CD4-positive, alpha-beta T cell treated with Interferon alpha-2 for 1 hour (primary cell): ENCODE results near the gene ZNF300.
"Not testable (repeated sequence)": the region's sequence is repeated elsewhere in the genome, so short reads cannot be mapped to it uniquely, and the experiment has no call there.

Experiments used
- DNase-seq, 2 donors: peaks; one replicate each; pipeline ENCODE4 v3.0.0-alpha.2; 2020 to 2022

Gene ZNF300

DNA sequence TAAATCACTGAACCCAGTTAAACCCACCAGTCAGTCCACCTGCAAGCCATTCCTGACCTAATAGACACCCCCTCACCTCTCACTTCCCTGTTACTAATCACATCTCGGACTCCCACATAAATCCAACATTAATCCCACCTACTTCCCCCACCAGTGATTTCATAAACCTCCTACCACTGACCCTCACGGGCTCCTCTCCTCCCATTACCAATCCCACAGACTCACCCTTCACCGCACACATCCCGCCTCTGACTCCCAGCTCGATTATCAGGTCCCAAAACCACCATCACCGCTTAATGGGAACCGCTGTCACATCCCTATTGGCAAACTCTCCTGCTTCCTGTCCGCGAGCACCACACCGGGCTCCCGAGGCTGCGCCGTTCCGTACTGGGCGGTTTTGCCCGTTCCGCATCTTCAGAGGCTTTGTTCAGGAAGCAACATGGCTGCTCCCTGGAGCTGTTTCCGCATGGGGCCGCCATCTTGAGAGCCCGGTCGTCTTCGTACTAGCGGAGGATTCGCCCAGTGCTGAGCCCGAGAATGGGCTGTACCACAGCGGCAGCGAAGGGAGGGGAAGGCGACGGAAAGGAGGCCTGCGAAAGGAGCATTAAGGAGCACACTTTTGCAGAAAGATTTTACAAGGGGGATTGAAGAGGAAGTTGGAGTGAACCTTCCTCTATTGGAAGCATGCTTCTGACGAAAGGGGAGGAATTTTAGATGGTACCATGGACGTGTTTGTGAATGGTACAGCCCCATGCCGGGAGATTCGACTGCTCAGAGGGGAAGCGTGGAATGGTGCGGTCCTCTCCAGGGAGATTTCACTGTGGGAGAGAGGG, at the start of gene ZNF300:
Gene ZNF300 (minus strand): TSS at position 502 of the 833 bp plus-strand sequence. CDS start 1,825 bp downstream, outside the sequence.
- DNase-seq: peak; percentile 51 to 66

DNA sequence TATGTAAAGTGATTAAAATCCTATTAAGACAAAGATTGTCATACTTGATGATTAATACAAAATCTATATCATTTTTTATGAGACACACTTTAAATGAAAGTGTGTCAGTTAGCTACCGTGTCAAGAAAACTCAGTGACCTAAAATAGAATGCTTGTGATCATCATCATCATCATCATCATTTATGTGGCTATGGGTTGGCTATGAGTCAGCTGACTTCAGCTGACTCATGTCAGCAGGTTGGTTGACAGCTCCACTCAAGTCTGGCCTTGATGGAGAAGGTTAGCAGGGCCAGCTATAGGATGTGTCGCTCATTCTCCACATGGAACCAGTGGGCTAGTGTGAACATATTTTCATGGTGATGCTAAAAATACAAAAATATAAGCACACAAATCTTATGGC, 43.8 kb upstream of the ZNF300 start:
- no peak for DNase-seq

DNA sequence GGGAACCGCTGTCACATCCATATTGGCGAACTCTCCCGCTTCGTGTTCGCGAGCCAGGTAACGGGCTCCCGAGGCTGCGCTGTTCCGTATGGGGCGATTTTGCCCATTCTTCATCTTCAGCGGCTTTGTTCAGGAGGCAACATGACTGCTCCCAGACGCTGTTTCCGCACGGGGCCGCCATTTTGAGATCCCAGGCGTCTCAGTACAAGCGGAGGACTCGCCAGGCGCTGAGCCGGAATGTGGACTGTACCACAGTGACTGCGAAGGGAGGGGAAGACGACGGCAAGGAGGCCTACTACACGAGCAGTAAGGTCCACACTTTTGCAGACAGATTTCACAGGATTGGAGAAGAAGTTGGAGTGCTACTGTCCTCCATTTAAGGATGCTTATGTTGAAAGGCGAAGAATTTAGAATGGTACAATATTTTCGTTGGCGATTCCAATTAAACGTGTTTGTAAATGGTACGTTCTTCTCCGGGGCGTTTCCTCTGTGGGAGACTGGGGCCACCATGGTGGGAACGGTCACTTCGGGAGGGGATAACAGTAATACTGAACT, 41.6 kb upstream of the ZNF300 start:
- DNase-seq: no peak

DNA sequence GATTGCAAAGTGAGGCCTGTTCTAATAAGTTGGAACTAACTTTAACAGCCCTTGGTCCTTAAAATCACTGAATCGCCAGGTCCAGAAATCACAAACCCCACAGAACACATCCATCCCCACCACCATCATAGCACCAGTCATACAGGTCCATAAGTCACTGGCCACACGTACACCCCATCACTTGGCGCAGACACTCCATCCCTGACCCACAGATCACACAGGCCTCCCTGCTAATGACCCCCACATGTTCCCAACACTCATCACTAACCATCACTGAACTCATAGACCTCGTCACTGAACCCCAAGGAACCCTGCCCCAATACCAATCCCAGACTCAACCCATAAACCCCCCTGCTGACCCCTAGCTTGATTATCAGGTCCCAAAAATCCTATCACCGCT, 41.2 kb upstream of the ZNF300 start:
- DNase-seq: no peak

DNA sequence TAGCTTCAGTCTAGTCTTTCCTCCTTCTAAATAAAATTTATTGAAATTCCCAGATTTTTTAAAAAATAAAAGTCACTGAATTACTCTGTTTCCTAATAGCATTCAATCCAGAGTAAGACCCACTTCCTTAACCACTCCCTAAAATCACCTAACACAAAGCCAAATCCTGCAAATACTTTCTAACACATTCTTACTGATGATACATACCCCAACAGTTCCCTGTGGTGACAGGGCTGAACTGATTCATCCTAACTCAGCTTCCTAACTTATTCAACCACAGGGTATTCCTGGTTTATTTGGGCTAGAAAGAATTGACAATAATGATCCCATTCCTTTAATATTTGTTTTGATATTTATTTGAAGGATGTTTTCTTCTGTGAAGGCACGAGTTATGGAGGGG, 40.7 kb upstream of the ZNF300 start:
- DNase-seq: no peak

DNA sequence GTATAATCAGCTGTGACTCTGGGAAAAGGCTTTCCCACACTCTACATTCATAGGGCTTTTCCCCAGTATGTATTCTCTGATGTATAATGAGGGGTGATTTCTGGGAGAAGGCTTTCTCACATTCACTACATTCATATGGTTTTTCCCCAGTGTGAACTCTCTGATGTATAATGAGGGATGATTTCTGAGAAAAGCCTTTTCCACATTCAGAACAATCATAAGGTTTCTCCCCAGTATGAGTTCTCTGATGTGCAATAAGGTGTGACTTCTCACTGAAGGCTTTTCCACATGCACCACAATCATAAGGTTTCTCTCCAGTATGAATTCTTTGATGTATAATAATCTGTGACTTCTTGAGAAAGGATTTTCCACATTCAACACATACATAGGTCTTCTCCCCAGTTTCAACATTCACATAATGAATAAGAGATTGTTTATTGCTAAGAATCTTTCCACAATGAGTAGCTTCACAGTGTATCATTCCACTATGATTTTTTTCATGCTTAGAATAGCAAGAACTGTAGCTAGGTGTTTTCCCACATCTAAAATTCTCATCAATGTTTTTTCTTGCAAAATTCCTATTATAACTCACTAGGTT, 26.7 kb upstream of the ZNF300 start:
- no peak for DNase-seq

DNA sequence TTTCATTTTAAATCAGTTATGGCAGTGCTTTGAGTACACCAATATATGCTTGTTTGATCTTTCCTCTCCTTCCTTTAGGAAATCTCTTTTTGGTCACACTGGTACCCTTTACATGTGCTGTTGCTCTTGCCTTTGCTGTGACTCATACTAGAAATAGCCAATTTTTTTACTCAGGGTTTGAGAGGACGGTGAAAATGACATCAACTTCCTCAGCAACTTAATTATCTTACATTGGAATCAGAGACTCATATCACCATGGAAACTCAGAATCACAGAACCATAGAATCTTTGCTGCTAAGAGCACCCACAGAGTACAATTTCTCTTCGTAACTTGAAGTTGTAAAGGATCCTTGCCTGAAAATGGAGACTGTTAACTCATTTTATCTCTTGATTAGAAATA, 13.8 kb upstream of the ZNF300 start:
- no peak for DNase-seq

DNA sequence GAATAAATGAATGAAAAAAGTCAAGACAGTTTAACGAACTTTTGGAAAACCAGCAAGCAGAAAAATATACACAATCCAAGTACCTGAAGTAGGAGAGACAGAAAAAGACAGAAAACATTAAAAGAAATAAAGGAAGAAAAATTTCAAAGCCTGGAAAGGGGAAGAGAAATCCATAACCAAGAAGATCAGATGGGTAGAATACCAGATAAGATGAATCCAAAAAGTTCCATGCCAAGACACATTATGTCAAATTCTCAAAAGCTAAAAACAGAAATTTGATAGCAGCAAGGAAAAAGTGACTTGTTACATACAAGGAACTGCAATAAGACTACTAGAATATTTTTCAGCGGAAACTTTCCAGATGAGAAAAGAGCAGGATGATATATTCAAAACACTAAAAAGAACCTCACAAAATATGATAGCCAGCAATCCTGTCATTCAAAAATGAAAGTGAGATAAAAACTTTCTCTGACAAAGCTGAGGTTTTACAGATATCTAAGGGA, 7.6 kb upstream of the ZNF300 start:
- no peak for DNase-seq

DNA sequence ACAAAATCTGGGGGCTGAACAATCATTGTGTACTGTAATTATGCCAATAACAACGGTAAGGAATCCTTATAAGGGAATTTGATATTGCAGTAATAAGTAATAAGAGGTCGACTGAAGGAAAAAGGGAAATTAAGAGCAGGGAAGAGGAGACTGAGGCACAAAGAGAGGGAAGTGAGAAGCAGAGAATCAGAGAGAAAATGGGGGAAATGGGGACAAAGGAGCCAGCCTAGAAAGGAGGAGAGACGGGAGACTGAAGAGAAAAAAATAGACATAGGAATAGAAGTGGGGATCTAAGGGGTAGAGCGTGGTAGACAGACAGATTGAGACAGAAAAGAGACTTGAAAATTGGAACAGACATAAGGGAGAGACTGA, 518 bp upstream of the ZNF300 start:
- no peak for DNase-seq

DNA sequence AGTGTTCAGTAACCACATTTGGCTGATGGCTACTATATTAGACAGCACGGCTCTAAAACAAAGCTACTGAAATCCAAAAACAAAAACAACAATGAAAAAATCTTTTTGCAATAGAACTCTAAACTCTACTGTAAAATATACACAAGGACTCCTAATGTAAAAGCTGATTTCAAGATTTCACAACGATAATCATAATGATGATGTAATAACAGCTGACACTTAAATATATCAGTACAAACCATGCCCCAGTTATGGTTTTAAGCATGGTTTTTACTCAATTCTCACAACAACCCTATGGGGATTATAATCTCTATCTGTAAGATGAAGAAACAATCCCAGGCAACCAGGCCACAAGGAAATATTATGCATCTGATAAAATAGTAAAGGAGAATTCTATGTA, 3.3 kb downstream of the ZNF300 start:
- DNase-seq: no peak

DNA sequence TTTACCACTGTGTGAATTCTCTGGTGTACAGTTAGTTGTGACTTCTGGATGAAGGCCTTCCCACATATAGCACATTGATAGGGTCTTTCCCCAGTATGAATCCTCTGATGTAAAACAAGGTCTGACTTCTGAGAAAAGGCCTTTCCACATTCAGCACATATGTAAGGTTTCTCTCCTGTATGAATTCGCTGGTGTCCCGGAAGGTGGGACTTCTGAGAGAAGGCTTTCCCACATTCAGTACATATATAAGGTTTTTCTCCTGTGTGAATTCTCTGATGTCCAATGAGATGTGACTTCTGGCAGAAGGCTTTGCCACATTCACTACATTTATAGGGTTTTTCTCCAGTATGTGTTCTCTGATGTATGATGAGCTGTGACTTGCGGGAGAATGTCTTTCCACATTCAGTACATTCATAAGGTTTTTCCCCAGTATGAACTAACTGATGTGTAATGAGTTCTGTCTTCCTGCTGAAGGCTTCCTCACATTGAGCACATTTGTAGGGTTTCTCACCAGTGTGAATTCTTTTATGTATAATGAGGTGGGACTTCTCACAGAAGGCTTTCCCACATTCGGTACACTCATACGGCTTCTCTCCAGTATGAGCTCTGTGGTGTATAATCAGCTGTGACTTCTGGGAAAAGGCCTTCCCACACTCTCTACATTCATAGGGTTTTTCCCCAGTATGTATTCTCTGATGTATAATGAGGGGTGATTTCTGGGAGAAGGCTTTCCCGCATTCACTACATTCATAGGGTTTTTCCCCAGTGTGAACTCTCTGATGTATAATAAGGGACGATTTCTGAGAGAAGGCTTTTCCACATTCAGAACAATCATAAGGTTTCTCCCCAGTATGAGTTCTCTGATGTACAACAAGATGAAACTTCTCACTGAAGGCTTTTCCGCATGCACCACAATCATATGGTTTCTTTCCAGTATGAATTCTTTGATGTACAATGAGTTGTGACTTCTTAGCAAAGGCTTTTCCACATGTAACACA, 9.1 kb downstream of the ZNF300 start:
- no peak for DNase-seq

DNA sequence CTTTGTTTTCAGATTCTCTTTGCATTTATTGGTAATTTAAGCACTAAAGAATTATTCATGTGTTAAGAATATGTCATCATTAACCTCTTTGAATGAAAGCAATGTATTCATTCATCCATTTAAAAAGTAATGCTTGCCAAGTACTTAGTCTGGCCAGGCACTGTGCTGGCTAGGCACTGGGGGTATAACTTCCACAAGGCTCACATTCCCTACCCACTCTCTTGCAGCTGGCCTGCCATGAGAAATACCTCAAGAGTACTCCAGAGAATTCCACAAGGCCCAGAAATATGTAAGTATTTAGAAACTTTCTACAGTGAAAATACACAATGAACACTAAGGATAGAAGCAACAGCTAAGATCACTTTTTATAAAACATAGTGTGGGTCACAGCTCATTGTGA, 25.4 kb downstream of the ZNF300 start:
- no peak for DNase-seq

DNA sequence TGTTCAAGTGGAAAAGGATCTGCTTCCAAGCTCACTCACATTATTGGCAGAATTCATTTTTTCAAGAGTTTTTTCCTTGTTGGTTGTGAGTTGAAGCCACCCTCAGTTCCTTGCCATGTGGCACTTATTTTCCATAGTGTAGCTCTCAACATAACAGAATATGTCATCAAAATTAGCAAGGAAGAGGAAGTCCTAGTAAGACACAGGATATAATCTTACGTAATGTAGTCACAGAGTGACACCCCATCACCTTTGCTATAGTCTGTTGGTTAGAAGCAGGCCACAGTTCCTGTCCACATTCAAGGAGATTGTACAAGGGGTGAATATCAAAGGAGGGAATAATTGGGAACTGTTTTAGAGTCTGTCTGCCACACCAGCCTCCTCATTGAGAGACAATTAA, 42.7 kb downstream of the ZNF300 start:
- no peak for DNase-seq

DNA sequence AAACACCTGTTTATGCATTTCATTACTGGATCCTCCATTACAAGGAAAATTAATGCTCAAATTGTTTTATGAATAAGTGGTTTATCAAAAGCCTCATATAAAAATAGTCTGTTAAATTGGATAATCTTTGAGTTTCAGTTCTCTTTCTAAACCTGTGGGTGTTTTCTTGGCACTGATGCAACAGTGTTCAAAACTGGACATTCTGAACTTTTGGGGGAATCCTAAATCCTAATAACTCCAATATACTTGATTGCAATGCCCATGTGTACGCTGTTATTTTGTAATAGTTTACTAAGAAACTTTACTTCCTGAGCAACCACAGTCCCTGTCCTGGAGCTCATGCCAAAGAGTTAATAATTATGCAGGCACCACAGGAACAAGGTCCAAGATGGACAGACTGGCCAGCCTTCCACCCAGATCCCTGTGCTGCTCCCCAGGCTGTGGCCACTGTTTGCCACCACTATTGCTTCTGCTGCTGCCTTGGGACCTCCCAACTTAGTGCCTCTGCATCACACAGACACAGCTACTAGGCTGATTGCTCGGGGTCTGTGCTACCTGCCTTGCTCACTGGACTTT, 44.4 kb downstream of the ZNF300 start:
- no peak for DNase-seq

DNA sequence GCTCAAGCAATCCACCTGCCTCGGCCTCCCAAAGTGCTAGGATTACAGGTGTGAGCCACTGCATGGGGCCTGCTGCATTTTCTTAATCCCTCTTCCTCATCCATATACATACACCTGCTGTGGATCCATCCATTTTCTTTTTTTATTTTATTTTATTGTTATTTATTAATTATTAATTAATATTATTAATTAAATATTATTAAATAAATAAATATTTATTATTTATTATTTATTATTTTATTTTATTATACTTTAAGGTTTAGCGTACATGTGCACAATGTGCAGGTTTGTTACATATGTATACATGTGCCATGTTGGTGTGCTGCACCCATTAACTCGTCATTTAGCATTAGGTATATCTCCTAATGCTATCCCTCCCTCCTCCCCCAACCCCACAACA, 48.1 kb downstream of the ZNF300 start:
- DNase-seq: not testable (repeated sequence)

DNA sequence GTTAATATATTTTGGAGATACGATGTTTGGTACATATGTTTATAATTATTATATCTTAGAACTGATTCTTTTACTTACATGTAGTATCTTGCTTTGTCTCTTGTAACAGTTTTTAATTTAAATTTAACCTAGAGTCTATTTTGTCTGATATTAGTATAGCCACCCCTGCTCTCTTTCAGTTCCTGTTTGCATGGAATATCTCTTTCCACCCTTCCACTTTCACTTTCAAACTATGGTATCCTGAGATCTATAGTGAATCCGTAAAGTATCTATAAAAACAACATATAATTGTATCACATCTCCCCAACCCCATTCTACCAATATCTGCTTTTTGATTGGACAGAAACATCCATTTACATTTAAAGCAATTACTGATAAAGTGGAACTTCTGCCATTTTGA, 51.2 kb downstream of the ZNF300 start:
- DNase-seq: peak in 1 of 2 donors; percentile 13

DNA sequence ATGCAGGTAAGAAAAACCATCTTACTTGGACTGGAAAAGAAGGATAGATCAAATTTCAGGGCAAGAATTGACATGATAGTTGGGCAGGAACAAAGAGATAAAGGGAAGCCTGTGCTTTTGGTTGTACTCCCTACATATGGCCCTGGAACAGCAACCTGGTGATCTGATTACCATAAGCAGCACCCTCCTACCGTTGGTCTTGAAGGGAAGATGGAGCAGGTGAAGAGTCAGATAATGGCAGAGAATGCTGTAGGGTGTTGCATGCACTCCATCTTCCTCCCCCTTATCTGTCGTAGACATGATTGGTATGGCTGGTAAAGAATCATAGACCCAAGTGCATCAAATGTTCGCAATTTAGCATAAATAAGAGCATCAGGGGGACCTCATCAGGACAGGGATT, 53.7 kb downstream of the ZNF300 start:
- DNase-seq: no peak

DNA sequence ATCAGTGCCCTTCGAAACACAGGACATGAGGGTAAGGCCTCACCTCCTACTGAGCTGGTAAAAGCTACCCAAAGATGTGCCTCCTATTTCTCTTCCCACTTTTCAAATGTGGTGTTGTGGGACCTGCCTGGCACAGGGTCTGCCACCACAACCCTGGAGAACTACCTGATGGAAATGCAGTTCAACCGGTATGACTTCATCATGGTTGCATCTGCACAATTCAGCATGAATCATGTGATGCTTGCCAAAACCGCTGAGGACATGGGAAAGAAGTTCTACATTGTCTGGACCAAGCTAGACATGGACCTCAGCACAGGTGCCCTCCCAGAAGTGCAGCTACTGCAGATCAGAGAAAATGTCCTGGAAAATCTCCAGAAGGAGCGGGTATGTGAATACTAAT, 56.5 kb downstream of the ZNF300 start:
- DNase-seq: no peak

DNA sequence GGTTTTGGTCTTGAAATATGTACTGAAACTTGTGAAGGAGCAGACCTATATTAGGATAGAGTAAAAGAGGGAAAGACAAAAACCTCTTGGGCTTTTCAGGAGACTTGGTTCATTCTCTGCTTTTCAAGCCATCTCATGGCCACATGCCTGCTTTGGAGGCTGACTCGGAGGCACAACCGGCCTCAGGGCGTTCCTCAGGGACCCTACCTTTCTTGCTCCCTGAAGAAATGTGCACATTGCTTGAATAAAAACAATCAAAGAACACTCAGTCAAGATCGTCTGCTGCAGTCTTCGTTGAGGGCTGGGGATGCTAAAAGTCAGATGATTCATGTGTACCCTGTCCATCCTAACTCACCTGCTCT, 57.5 kb downstream of the ZNF300 start:
- no peak for DNase-seq

DNA sequence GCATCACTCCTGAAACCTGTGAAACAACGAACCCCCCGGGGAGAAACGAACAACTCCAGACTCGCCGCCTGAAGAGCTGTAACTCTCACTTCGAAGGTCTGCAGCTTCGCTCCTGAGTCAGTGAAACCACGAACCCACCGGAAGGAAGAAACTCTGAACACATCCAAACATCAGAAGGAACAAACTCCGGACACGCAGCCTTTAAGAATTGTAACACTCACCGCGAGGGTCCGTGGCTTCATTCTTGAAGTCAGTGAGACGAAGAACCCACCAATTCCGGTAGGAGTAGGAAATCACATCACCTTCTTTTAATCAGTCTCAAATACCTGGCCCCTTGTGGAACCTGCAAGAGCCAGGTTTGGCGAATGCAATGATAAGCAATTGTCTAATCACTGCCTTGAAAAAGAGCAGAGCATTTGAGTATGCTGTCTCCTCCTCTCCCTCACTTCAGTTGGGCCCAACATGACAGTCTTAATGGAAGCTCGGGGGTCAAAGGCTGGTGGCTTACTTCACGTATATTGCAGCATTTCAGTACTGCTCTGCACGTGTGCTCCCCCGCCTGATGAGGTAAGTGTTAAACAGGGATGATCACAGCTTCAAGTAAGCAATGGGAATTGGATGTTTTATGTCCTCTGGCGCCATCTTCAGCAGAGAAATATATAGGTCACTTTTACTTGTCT, 58.0 kb downstream of the ZNF300 start:
- DNase-seq: peak; percentile 69 to 86

DNA sequence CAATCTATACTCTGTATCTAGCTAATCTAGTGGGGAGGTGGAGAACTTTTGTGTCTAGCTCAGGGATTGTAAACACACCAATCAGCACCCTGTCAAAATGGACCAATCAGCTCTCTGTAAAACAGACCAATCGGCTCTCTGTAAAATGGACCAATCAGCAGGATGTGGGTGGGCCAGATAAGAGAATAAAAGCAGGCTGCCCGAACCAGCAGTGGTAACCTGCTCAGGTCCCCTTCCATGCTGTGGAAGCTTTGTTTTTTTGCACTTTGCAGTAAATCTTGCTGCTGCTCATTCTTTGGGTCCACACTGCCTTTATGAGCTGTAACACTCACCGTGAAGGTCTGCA, 58.5 kb downstream of the ZNF300 start, which contains the start of gene IRGM:
Gene IRGM (plus strand): TSS at position 214 of the 346 bp plus-strand sequence. CDS start 1,603 bp downstream, outside the sequence.
- peak; percentile 49 to 70 for DNase-seq
